Smooth muscle cell (in vitro differentiated cells): ENCODE measurements around the gene VPS50. TPM values are rescaled to one million over a fixed set of nuclear protein-coding genes. Genes with fewer than 3 reads are reported as not detected.

Experiments
- DNase-seq: peaks from one replicate; lab custom pipeline; 2025; ENCODE audit not compliant: unreplicated experiment; lab: John Stamatoyannopoulos, UW
- H2AFZ ChIP-seq: fragments of 200-600 bp; sonication (generic); 2 replicates; pipeline ENCODE4 v1.6.0; 2016; ENCODE audit warnings: antibody characterized with exemption, low read depth, mild to moderate bottlenecking
- H3F3A ChIP-seq: fragments of 200-600 bp; sonication (generic); 2 replicates; pipeline ENCODE4 v1.6.0; 2017; ENCODE audit warnings: antibody characterized with exemption, low read depth
- H3K27ac ChIP-seq: fragments of 200-600 bp; sonication (generic); 2 replicates; pipeline ENCODE4 v1.5.1; 2016; ENCODE audit warnings: low read depth, mild to moderate bottlenecking
- H3K27me3 ChIP-seq: fragments of 200-600 bp; sonication (generic); 2 replicates; pipeline ENCODE4 v1.6.1; 2016; ENCODE audit warnings: low read depth, mild to moderate bottlenecking
- H3K36me3 ChIP-seq: fragments of 200-600 bp; sonication (generic); 2 replicates; pipeline ENCODE4 v1.5.1; 2016; ENCODE audit warnings: low read depth
- H3K4me1 ChIP-seq: fragments of 200-600 bp; sonication (generic); 2 replicates; pipeline ENCODE4 v1.5.1; 2016; ENCODE audit warnings: low read depth
- H3K4me2 ChIP-seq: fragments of 200-600 bp; sonication (generic); 2 replicates; pipeline ENCODE4 v1.6.0; 2016; ENCODE audit warnings: mild to moderate bottlenecking
- H3K4me3 ChIP-seq: fragments of 200-600 bp; sonication (generic); 2 replicates; pipeline ENCODE4 v1.5.1; 2016; ENCODE audit warnings: mild to moderate bottlenecking
- H3K79me2 ChIP-seq: fragments of 200-600 bp; sonication (generic); 2 replicates; pipeline ENCODE4 v1.6.0; 2016; ENCODE audit warnings: low read depth, mild to moderate bottlenecking
- H3K9ac ChIP-seq: fragments of 200-600 bp; sonication (generic); 2 replicates; pipeline ENCODE4 v1.6.0; 2016; ENCODE audit warnings: low read depth
- H3K9me3 ChIP-seq: fragments of 200-600 bp; sonication (generic); replicated peaks from 2 replicates; pipeline ENCODE4 v1.5.1; 2016; ENCODE audit warnings: low read depth
- H4K20me1 ChIP-seq: fragments of 200-600 bp; sonication (generic); 2 replicates; pipeline ENCODE4 v1.6.0; 2016; ENCODE audit warnings: low read depth
- CTCF ChIP-seq: fragments of 200-600 bp; sonication (generic); IDR thresholded peaks from 2 replicates; pipeline ENCODE4 v1.5.1; 2017; ENCODE audit warnings: borderline replicate concordance, mild to moderate bottlenecking, antibody characterized with exemption; ENCODE audit not compliant: insufficient read depth, poor library complexity, severe bottlenecking
- WGBS: methylation state at CpG from one replicate; pipeline ENCODE4 v1.1.7; 2016; ENCODE audit warnings: low lambda C conversion rate; 5-methylcytosine and 5-hydroxymethylcytosine counted together
- polyA plus RNA-seq: library from polyadenylated mRNA; unstranded; fragments of >200 nt; fragmentation: Nextera tagmentation; extraction: Ambion mirVana; gene quantifications from 2 replicates; pipeline ENCODE4 v1.2.1, GENCODE V29; 2016
- total RNA-seq: library from RNA; depleted of rRNA; stranded (reverse); fragments of >200 nt; gene quantifications from 2 replicates; pipeline ENCODE4 v1.2.3, GENCODE V29; 2014

Gene VPS50
- total and polyA plus RNA-seq, 2 experiments from 2014 or later = 7.7 to 26.7 TPM

- Histone ChIP-seq H3K4me2 (peak overlapping the region; percentile 52), H3K4me3 (no peak overlapping the region), H3K9me3 (no peaks in the 10 kb centered on the region), H3K4me1 (no peaks in the 10 kb centered on the region), H3K27ac (no peak overlapping the region), H3K9ac (no peak overlapping the region), H3K27me3 (no peaks in the 10 kb centered on the region), H4K20me1 (peaks cover 64% of the 10 kb centered on the region), H3F3A (no peaks in the 10 kb centered on the region), H2AFZ (no peak overlapping the region), H3K79me2 (peaks cover 3% of the 10 kb centered on the region), H3K36me3 (no peaks in the 10 kb centered on the region)
- TF ChIP-seq CTCF = peak; percentile 70
- no peak for DNase-seq
- WGBS = 54% methylated on average over 9 of the region's 9 CpGs
These were observed 13.6 kb downstream of the VPS50 start for GRCh38 chr7:93245525-93246432.

- peaks cover 3% of the 10 kb centered on the region for H3K79me2 ChIP-seq
- WGBS = 42% methylated on average over 5 of the region's 5 CpGs
- H3K9me3 ChIP-seq = no peaks in the 10 kb centered on the region
- no peak for TF ChIP-seq CTCF
- H3K4me3 ChIP-seq = no peak overlapping the region
- H3K27ac ChIP-seq = no peak overlapping the region
- no peaks in the 10 kb centered on the region for H3K4me1 ChIP-seq
- H2AFZ ChIP-seq = no peak overlapping the region
- no peaks in the 10 kb centered on the region for H3F3A ChIP-seq
- no peaks in the 10 kb centered on the region for H3K36me3 ChIP-seq
- H3K9ac ChIP-seq = no peak overlapping the region
- H3K27me3 ChIP-seq = no peaks in the 10 kb centered on the region
- H4K20me1 ChIP-seq = peaks cover 60% of the 10 kb centered on the region
- DNase-seq = no peak
- no peak overlapping the region for H3K4me2 ChIP-seq
These were observed 17.5 kb downstream of the VPS50 start for GRCh38 chr7:93249491-93250148.

GRCh38 chr7:93258661-93259060, 26.5 kb downstream of the VPS50 start:
- H3K9me3 ChIP-seq = no peaks in the 10 kb centered on the region
- no peak overlapping the region for H2AFZ ChIP-seq
- no peaks in the 10 kb centered on the region for H3F3A ChIP-seq
- H4K20me1 ChIP-seq = no peaks in the 10 kb centered on the region
- no peak overlapping the region for H3K4me2 ChIP-seq
- H3K9ac ChIP-seq = no peak overlapping the region
- no peak overlapping the region for H3K27ac ChIP-seq
- no peaks in the 10 kb centered on the region for H3K36me3 ChIP-seq
- H3K4me1 ChIP-seq = no peaks in the 10 kb centered on the region
- no peak for TF ChIP-seq CTCF
- no peak for DNase-seq
- H3K27me3 ChIP-seq = no peaks in the 10 kb centered on the region
- H3K79me2 ChIP-seq = no peaks in the 10 kb centered on the region
- no peak overlapping the region for H3K4me3 ChIP-seq
